HepG2 (cell line): ENCODE results near the gene ATP1A1. TPM values are rescaled to one million over a fixed set of nuclear protein-coding genes. Genes with fewer than 3 reads are reported as not detected.

Experiments
- ATAC-seq: fragments of 200-7000 bp; cut with Tn5 transposase; 3 replicates; pipeline ENCODE4 v1.9.1; 2020; ENCODE audit warnings: mild to moderate bottlenecking, moderate library complexity
- BruUV-seq: library from RNA; stranded (reverse); fragments of 400-500 nt; replicated peaks from 2 replicates; lab custom pipeline; 2021; lab: Mats Ljungman, UMichigan
- CTCF ChIA-PET: fragments of 300-600 bp; formaldehyde crosslinking; extraction: SDS; loops from one replicate; lab custom pipeline; 2021; ENCODE audit warnings: low total read pairs, inconsistent platforms, low intra/inter-chr PET ratio; lab: Yijun Ruan, JAX
- POLR2A ChIA-PET: fragments of 350-600 bp; sonication (Branson Sonifier 250); formaldehyde crosslinking; loops from one replicate; lab custom pipeline; 2020; ENCODE audit warnings: antibody characterized with exemption, inconsistent platforms; lab: Yijun Ruan, JAX
- DNase-seq: peaks from one replicate; pipeline ENCODE4 v3.0.0-alpha.2; 2015; ENCODE audit warnings: low spot score
- FAIRE-seq: peaks from 3 replicates; lab custom pipeline; 2011; peaks lifted over from hg19 to GRCh38; lab: Jason Lieb, UNC
- H2AFZ ChIP-seq: one replicate; pipeline ENCODE4 v1.6.1; 2011; ENCODE audit warnings: low read length, inconsistent platforms
- H3K27ac ChIP-seq: fragments of 300-600 bp; 3 replicates; pipeline ENCODE4 v1.8.0; 2011; ENCODE audit warnings: mixed run types, mild to moderate bottlenecking, mixed read lengths, low read length, inconsistent platforms; ENCODE audit not compliant: insufficient read depth; ENCODE audit errors: extremely low read length
- H3K27me3 ChIP-seq, 2 experiments: fragments of 200-600 bp in 1 of 2; 2 replicates in 1 of 2; 3 replicates in 1 of 2; pipeline versions ENCODE4 v1.6.0 to v1.8.0; 2011; ENCODE audit warnings: low read length in 2 of 2, mild to moderate bottlenecking in 2 of 2, moderate library complexity in 2 of 2, inconsistent platforms in 1 of 2; ENCODE audit not compliant: insufficient read depth in 2 of 2, control insufficient read depth in 1 of 2
- H3K36me3 ChIP-seq, 2 experiments: fragments of 200-600 bp in 1 of 2; replicated peaks in 1 of 2; 2 replicates in 1 of 2; 3 replicates in 1 of 2; pipeline versions ENCODE4 v1.5.1 to v1.8.0; 2011; ENCODE audit warnings: low read length in 2 of 2, inconsistent platforms in 1 of 2; ENCODE audit not compliant: insufficient read depth in 2 of 2, control insufficient read depth in 1 of 2
- H3K4me1 ChIP-seq: 2 replicates; pipeline ENCODE4 v1.5.1; 2012; ENCODE audit warnings: low read length, inconsistent platforms; ENCODE audit not compliant: insufficient read depth
- H3K4me2 ChIP-seq: 2 replicates; pipeline ENCODE4 v1.6.0; 2011; ENCODE audit warnings: low read depth, low read length, inconsistent platforms
- H3K4me3 ChIP-seq, 3 experiments: fragments of 200-600 bp in 1 of 3; sonication (generic), shearing (Covaris generic) in 1 of 3; replicated peaks in 1 of 3; 2 replicates each; pipeline ENCODE4 v1.5.1; 2011 to 2016; ENCODE audit warnings: low read length in 3 of 3, inconsistent platforms in 2 of 3, low read depth in 2 of 3, mild to moderate bottlenecking in 2 of 3, control low read depth in 1 of 3, mixed read lengths in 1 of 3; ENCODE audit not compliant: insufficient read depth in 1 of 3
- H3K79me2 ChIP-seq: one replicate; pipeline ENCODE4 v1.6.1; 2011; ENCODE audit warnings: low read length, inconsistent platforms; ENCODE audit not compliant: insufficient read depth
- H3K9ac ChIP-seq: 2 replicates; pipeline ENCODE4 v1.6.0; 2011; ENCODE audit warnings: mild to moderate bottlenecking, low read depth, low read length, inconsistent platforms; ENCODE audit not compliant: insufficient read depth
- H3K9me3 ChIP-seq: 2 replicates; pipeline ENCODE4 v1.5.1; 2012; ENCODE audit warnings: mild to moderate bottlenecking, low read length
- H4K20me1 ChIP-seq: 2 replicates; pipeline ENCODE4 v1.6.0; 2011; ENCODE audit warnings: inconsistent platforms, mild to moderate bottlenecking, low read length, moderate library complexity; ENCODE audit not compliant: insufficient read depth
- ATAD3A ChIP-seq: sonication (generic); formaldehyde crosslinking; IDR thresholded peaks from 2 replicates; pipeline ENCODE4 v1.4.0; 2020; ENCODE audit warnings: missing genetic modification reagents
- BHLHE40 ChIP-seq: IDR thresholded peaks from 2 replicates; pipeline ENCODE4 v1.6.1; 2011; ENCODE audit warnings: low read length, improper control_type of control experiment
- E2F5 ChIP-seq: sonication (generic); formaldehyde crosslinking; conservative IDR thresholded peaks from 2 replicates; pipeline ENCODE4 v1.4.0; 2020; ENCODE audit warnings: missing genetic modification reagents
- ELF4 ChIP-seq: sonication (generic); formaldehyde crosslinking; IDR thresholded peaks from 2 replicates; pipeline ENCODE4 v1.5.0; 2020; ENCODE audit warnings: missing genetic modification reagents, mild to moderate bottlenecking, moderate library complexity, borderline replicate concordance
- ETV6 ChIP-seq: sonication (generic); formaldehyde crosslinking; conservative IDR thresholded peaks from 2 replicates; pipeline ENCODE4 v1.4.0; 2020; ENCODE audit warnings: missing genetic modification reagents
- GABPA ChIP-seq, 2 experiments: IDR thresholded peaks; 2 replicates each; pipeline ENCODE4 v1.6.1; 2011 to 2016; ENCODE audit warnings: low read depth in 2 of 2, low read length in 1 of 2, missing biosample characterization in 1 of 2, missing genetic modification characterization in 1 of 2
- HNF1B ChIP-seq: sonication (generic); formaldehyde crosslinking; IDR thresholded peaks from 2 replicates; pipeline ENCODE4 v1.5.1; 2020; ENCODE audit warnings: mild to moderate bottlenecking, moderate library complexity, missing genetic modification reagents
- SAFB2 ChIP-seq: sonication (generic); formaldehyde crosslinking; IDR thresholded peaks from 2 replicates; pipeline ENCODE4 v1.5.1; 2020; ENCODE audit warnings: missing genetic modification reagents, low read depth, mild to moderate bottlenecking, borderline replicate concordance
- SUZ12 ChIP-seq: fragments of 150-350 bp; IDR thresholded peaks from 2 replicates; pipeline ENCODE4 v1.6.1; 2014; ENCODE audit warnings: low read depth, low read length
- USF2 ChIP-seq, 2 experiments: sonication (generic) in 1 of 2; formaldehyde crosslinking in 1 of 2; IDR thresholded peaks; 2 replicates each; pipeline versions ENCODE4 v1.5.1 to v1.6.1; 2011 to 2020; ENCODE audit warnings: borderline replicate concordance in 1 of 2, low read depth in 1 of 2, low read length in 1 of 2, mild to moderate bottlenecking in 1 of 2, missing genetic modification reagents in 1 of 2, moderate library complexity in 1 of 2
- ZNF33B ChIP-seq: sonication (generic); formaldehyde crosslinking; IDR thresholded peaks from 2 replicates; pipeline ENCODE4 v1.5.1; 2020; ENCODE audit warnings: mild to moderate bottlenecking, missing genetic modification reagents
- ZNF556 ChIP-seq: sonication (generic); formaldehyde crosslinking; IDR thresholded peaks from 2 replicates; pipeline ENCODE4 v1.4.0; 2020; ENCODE audit warnings: mild to moderate bottlenecking, missing genetic modification reagents, borderline replicate concordance
- ZNF589 ChIP-seq: sonication (generic); formaldehyde crosslinking; conservative IDR thresholded peaks from 2 replicates; pipeline ENCODE4 v1.8.0; 2022; ENCODE audit warnings: mild to moderate bottlenecking, moderate library complexity, missing genetic modification reagents
- ZNF891 ChIP-seq: sonication (generic); formaldehyde crosslinking; IDR thresholded peaks from 2 replicates; pipeline ENCODE4 v1.5.0; 2020; ENCODE audit warnings: mild to moderate bottlenecking, missing genetic modification reagents
- WGBS: methylation state at CpG from one replicate; pipeline ENCODE4 v1.1.6; 2017; ENCODE audit warnings: low lambda C conversion rate; 5-methylcytosine and 5-hydroxymethylcytosine counted together
- in situ Hi-C: cut with HindIII; loops from 2 replicates; pipeline ENCODE4 v1.10.0; 2017; ENCODE audit warnings: low pct_unique_long_range_greater_than_20kb; ENCODE audit not compliant: extremely low pct_ligation_motif_present
- intact Hi-C: fragments of 100-400 bp; cut with micrococcal nuclease; formaldehyde crosslinking; loops from one replicate; pipeline ENCODE4 v1.10.0; 2022; ENCODE audit not compliant: unreplicated experiment
- polyA plus RNA-seq, 8 experiments: library from polyadenylated mRNA; depleted of rRNA in 3 of 8; stranded (reverse) in 7 of 8; unstranded in 1 of 8; fragments of >200 nt; fragmentation: Illumina TruSeq in 4 of 8; extraction: Trizol in 4 of 8; gene quantifications; 2 replicates each; pipeline versions ENCODE4 v1.2.1 to v1.2.3, GENCODE V29; 2011 to 2016; ENCODE audit warnings: low read depth in 4 of 8, missing spikeins in 1 of 8, mixed read lengths in 1 of 8; ENCODE audit not compliant: insufficient read depth in 1 of 8
- total RNA-seq, 5 experiments: library from RNA; depleted of rRNA; stranded (reverse); fragments of >200 nt; fragmentation: Illumina TruSeq; extraction: Trizol; gene quantifications; 2 replicates each; pipeline ENCODE4 v1.2.3, GENCODE V29; 2016; ENCODE audit warnings: low read depth in 1 of 5
- TF ChIP-seq, protein P1 (sequence below), 2 experiments: sonication (generic) in 1 of 2; formaldehyde crosslinking in 1 of 2; IDR thresholded peaks; 2 replicates each; pipeline versions ENCODE4 v1.4.0 to v1.6.1; 2018 to 2020; ENCODE audit warnings: missing genetic modification reagents in 2 of 2, borderline replicate concordance in 1 of 2, low read depth in 1 of 2, mild to moderate bottlenecking in 1 of 2, missing biosample characterization in 1 of 2

Gene ATP1A1
- total and polyA plus RNA-seq, 2 of the 13 experiments (the other 11 are each of a cell fraction or from before 2014, with no cell fraction given): 280 to 705 TPM

- Histone ChIP-seq H4K20me1 (no peaks in the 10 kb centered on the region), H3K4me1 (peaks cover 44% of the 10 kb centered on the region), H3K4me2 (no peak overlapping the region), H3K79me2 (no peaks in the 10 kb centered on the region), H3K27ac (no peak overlapping the region), H3K27me3 (peaks cover 0 to 13% of the 10 kb centered on the region in 2 experiments; a peak in 1 of 5 replicates), H3K9ac (no peak overlapping the region), H2AFZ (no peak overlapping the region), H3K9me3 (no peaks in the 10 kb centered on the region), H3K36me3 (no peaks in the 10 kb centered on the region), H3K4me3 (no peak overlapping the region)
- no TSS peak for BruUV-seq
- ATAC-seq: no peak
- no peak for FAIRE-seq
- CTCF ChIA-PET: no interaction called here
- 0% methylated on average over 1 of the region's 1 CpG for WGBS
- no peak for TF ChIP-seq HNF1B (CRISPR knock-in tag)
- TF ChIP-seq USF2 (IDR thresholded peaks at IDR 0.05; ENCODE audit: low read depth, low read length): no peak
- no peak for TF ChIP-seq USF2 (CRISPR knock-in tag; IDR thresholded peaks at IDR 0.05; ENCODE audit: borderline replicate concordance)
- TF ChIP-seq, protein P1, sequence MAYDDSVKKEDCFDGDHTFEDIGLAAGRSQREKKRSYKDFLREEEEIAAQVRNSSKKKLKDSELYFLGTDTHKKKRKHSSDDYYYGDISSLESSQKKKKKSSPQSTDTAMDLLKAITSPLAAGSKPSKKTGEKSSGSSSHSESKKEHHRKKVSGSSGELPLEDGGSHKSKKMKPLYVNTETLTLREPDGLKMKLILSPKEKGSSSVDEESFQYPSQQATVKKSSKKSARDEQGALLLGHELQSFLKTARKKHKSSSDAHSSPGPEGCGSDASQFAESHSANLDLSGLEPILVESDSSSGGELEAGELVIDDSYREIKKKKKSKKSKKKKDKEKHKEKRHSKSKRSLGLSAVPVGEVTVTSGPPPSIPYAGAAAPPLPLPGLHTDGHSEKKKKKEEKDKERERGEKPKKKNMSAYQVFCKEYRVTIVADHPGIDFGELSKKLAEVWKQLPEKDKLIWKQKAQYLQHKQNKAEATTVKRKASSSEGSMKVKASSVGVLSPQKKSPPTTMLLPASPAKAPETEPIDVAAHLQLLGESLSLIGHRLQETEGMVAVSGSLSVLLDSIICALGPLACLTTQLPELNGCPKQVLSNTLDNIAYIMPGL (CRISPR knock-in tag; IDR thresholded peaks at IDR 0.05; ENCODE audit: borderline replicate concordance in 1 of 2, low read depth in 1 of 2): no peak
- no peak for TF ChIP-seq ATAD3A (CRISPR knock-in tag)
- TF ChIP-seq GABPA (IDR thresholded peaks at IDR 0.05; ENCODE audit: low read depth, low read length): no peak
- no peak for TF ChIP-seq GABPA (CRISPR knock-in tag; IDR thresholded peaks at IDR 0.05; ENCODE audit: low read depth)
- no peak for TF ChIP-seq E2F5 (CRISPR knock-in tag)
- no peak for TF ChIP-seq ZNF589
- no peak for TF ChIP-seq ELF4 (CRISPR knock-in tag)
- no peak for TF ChIP-seq BHLHE40
- no peak for TF ChIP-seq ZNF33B (CRISPR knock-in tag)
- no peak for TF ChIP-seq ETV6 (CRISPR knock-in tag)
- TF ChIP-seq SUZ12: no peak
- no peak for TF ChIP-seq ZNF891 (CRISPR knock-in tag)
- no peak for TF ChIP-seq ZNF556 (CRISPR knock-in tag)
- TF ChIP-seq SAFB2 (CRISPR knock-in tag): no peak
- in situ Hi-C loops: no loop called here
- intact Hi-C loops: no loop called here
- DNase-seq: no peak
- POLR2A ChIA-PET: interaction anchor here (1.5 kb wide), 1 partner anchor 9 kb away, joined by 3 read pairs; no protein-coding TSS in a partner anchor
These were observed 46.6 kb upstream of the ATP1A1 start for GRCh38 chr1:116326486-116326885.
